ENCODE results near the gene APOBEC3B.
A peak's percentile ranks its signal among the peaks of the same experiment; 100 is the strongest.
"Not testable (repeated sequence)": the region's sequence is repeated elsewhere in the genome, so short reads cannot be mapped to it uniquely, and the experiment has no call there.

The APOBEC3B gene

DNA sequence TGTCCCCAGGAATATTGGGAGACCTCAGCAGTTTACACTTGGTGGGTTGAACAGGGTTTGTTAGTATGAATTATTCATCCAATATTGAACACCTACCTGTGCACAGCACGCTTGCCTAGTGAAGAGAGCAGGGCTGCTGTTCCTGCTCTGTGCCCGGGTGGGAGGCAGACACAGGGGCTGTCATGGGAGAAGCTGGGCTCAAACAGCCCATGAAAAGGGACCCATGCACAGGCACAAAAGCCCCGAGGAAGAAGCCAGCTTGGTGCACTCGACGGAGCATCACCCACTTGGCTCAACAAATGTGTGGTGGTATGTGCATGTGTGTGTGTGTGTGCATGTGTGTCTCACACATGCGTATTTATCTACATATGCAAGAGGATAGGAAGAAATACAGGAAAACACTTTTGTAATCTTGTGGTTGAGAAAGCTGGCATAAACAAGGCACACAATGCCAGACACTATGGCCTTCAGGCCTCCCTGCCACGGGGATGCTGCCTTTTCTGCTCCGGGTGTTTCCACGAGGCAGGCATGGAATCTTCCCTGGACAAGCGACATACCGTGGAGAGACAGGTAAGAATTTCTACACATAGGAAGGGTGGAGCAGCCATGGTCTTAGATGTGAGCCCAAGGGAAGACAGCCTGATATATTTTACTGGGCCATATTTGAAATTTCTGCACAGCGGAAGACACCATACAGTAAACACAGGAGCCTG lies 29.7 kb upstream of the APOBEC3B start:
- no peak for DNase-seq

DNA sequence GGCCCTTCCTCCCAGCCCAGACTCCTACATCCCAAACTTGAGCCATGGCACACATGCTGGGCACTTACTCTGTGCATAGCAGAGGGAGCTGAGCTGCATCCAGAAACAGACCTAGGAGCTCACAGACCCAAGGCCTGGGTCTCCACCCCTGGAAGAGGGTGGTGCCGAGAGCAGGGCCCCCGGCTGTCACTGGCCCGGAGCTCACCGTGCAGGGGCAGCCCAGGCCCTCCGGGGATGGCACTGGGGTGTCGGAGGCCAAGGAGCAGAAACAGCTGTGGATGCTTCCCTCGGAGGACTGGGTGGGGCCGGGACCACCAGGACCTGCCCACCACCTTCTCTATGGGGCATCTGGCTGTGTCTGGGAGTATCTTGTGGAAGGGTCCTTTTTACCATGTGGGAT lies 29.1 kb upstream of the APOBEC3B start:
- DNase-seq, result no peak

DNA sequence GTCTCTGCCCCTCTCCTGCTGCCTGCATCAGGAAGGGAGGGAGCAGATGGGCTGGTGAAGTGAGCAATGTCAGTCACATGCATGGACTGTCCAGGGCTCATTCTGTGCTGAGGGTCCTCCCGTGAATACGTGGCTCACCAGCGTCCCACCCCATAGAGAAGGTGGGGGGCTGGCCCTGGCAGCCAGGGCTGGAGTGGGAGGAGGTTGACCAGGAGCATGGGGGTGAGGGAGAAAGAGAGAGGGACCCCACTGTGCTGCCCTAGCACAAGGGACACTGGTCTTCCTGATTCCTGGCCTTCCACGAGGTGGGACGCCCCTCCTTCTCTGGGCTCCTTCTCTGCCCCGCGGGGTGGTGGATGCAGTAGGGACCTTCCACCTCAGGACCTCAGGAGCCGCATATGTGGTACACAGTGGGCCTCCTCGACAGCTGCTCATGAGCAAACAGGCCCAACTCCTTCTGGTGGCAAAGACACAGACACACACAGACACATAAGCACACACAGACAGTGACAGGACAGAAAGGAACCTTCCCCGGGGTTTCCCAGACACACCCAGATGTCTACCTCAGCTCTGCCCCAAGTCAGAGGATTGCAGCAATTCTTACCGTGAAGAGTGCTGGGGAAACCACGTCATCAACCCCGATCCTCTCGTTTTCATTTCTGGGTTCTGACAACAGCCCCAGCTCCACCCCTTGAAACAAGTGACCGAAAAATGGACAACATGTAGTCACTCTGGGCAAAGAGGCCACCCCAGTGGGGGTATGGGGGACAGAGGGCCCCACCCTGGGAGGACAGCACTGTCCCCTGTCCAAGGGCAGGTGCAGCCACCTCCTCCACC lies 28.4 kb upstream of the APOBEC3B start:
- DNase-seq, result peak in 1 of 2 donors; percentile 44

DNA sequence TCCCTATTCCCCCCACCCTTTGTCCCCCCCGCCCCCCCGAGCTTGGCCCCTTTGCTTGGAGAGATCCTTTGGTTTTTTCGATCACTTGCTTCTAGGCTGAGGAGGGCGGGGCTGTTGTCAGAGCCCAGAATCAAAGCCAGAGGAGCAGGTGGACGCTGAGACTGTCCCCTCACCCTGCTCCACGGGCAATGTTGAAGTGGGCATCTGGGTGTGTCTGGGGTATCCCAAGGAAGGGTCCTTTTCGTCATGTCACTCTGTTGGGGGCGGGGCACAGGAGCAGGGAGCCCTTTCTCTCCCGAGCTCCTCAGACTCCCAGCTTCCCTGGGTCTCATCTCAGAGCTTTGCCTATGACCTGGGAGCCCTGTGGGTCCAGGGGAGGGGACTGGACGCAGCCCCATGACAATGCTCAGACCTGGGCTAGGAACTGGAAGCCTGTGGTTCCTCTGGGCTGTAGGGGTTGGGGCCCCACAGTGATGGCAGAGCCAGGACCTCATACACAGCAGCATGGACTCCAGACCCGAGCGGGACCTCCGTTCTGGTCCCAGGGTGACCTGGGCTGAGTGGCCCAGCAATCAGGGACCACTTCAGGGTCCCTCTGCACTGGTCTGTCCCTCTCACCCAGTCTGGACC lies 27.6 kb upstream of the APOBEC3B start:
- DNase-seq, result no peak

DNA sequence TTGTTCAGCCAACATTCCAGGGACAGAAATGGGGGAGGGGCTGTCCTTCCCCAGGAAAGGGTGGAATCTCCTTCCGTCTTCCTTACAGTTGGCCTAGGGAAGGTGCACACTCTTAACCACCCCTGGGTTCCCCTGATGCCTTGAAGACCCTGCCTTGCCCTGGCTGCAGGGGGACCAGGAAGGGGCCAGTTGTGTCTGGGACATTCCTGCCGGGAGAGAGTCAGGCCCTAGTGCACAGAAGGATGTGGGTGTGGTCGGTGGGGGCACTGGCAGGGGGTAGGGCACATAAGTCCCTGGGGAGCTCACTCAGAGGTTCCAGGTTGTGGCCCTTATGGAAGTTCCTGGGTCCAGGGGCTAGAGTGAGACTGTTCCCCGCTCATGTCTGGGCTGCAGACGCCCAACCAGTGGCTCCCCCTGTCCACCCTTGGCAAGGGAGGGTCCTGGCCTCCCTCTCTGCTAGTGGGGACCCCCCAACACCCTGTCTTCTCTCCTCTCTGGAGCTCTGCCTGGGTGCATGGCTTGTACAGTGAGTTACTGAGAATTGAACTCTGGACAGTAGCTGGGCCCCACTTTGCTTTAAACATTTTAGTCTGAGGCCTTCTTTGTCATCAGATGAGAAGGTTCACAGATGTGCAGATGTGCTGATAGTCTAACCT lies 26.8 kb upstream of the APOBEC3B start:
- DNase-seq, result no peak

DNA sequence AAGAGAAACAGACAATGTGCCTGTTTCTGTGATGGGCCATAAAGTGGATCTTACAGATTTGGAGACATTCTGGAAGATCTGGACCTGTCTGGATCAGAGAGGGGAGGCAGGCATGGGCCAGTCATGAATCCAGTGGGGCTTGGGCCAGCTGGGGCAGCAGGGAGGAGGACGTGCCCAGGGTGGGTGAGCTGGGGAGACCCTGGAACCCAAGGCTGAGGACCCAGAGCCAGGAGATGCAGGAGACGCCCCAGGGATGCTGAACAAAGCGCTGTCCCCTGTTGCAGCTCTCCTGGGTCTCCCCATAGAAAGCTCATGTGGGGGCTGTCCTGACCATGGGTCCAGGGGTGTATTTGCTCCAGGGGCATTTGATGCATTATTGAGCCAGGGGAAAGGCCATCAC lies 26.2 kb upstream of the APOBEC3B start:
- no peak for DNase-seq

DNA sequence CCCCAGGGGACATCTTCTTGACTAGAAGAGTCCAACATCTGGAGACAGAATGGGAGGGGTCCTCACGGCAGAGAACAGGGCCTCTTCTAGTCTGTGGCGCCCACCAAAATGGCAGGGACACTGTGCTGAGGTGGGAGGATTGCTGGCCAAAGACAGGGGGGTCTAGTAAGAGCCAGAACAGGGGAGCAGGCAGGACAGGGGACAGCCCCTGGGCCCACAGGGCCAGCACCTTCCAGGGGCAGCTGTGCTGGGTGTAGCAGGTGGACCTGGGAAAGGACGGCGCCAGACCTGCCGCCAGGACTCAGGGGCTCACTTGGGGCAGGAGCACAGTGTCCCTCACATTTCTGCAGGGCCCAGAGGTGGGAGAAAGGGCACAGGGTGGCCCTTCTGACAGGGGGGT lies 25.6 kb upstream of the APOBEC3B start:
- no peak for DNase-seq

DNA sequence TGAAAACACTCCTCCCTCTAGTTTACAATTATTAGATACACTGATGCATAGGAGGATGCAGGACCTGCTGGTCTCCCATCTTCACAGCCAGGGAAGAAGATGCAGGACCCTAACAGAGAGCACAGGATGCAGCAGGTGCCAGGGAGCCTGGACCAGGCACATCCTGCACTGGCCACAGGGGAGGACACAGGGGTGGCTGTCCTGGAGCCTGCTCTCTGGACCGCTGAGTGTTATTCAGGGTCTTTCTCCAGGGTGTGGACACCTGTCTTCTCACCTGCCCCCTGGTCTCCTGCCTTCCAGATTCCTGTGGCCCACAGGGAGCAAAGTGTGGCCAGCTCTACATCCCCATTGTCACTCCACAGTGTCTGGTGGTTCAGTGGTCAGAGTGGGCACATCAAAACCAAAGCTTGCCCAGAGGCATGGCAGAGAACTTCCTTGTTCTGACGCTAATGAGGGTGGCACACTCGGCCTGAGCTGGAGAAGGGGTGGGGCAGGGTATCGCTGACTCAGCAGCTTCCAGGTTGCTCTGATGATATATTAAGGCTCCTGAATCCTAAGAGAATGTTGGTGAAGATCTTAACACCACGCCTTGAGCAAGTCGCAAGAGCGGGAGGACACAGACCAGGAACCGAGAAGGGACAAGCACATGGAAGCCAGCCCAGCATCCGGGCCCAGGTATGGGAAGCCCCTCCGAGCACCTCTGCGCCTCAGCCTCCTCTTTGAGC lies 24.9 kb upstream of the APOBEC3B start, which contains the start of gene APOBEC3A:
APOBEC3A (plus strand) TSS at position 564 of the 725 bp plus-strand sequence; CDS start at position 647, 83 bp downstream.
- peak in 1 of 2 donors; percentile 39 for DNase-seq

DNA sequence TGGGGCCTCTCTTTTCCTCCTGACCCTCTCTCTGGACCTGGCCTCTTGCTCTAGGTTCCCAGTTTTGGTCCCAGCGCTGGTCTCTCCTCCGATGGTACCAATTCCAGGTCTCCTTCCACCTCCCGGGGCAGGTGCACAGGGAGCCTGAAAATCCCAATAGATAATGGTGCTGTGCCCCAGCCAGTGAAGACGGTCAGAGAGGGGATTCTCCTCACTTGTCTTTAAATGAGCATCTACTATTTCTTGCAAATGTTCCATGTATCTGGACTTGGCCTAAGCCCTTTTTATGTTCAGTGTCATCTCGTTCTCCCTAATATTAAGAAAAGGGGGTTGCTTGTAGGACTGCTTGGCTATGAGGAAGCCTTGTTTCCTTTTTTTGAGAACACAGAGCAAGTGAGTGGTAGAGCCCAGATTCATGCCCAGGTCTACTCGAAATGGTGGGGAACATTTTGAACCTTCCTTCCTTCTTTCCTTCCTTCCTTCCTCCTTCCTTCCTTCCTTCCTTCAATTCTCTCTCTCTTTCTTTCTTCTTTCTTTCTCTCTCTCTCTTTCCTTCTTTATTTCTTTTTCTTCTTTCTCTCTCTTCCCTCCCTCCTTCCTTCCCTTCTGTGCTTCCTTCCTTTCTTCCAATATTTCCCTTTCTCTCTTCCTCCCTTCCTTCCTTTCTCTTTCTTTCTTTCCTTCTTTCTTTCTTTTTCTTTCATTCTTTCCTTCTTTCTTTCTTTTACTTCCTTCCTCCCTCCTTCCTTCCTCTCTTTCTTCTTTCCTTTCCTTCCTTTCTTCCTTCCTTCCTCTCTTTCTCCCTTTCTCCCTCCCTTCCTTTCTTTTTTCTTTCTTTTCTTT lies 24.1 kb upstream of the APOBEC3B start:
- no peak for DNase-seq

DNA sequence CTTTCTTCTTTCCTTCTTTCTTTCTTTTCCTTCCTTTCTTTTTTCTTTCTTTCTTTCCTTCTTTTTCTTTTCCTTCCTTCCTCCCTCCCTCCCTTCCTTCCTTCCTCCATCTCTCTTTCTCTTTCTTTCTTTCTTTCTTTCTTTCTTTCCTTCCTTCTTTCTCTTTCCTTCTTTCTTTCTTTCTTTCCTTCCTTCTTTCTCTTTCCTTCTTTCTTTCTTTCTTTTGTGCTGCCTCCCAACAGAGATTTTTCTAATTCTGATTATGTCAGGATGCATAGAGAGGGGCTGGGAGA lies 23.6 kb upstream of the APOBEC3B start:
- DNase-seq, result not testable (repeated sequence)

DNA sequence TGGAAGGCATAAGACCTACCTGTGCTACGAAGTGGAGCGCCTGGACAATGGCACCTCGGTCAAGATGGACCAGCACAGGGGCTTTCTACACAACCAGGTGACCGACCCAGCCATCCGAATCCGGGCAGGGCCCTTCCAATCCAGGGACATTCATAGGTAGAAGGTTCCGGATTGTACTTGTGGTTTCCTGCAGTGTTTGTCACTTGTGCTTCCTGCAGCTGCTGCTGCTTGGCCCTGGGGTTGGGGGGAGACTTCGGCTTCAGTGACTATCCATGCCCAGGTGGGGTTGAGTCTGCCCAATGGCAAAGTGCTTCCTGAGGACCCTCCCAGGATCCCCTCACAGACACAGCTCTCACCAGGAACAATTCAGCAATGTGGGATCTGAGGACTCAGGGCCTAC lies 22.6 kb upstream of the APOBEC3B start:
- no peak for DNase-seq

DNA sequence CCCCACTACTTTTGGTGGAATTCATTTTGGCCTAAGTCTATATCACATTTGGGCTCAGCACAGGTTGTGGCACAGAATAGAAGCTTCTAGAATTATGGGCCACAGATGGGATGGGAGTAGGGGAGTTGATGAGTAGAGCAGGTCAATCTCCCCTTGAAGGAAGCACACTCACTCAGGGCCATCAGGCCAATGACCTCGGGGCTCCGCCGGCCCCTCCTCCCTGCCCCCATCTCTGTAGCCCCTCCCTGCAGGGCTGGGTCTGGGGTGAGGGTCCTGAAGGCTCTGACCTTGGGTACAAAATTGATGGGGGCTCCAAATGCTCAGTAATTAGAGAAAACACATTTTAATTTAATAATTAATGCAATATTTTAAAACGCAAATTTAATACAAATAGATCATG lies 21.5 kb upstream of the APOBEC3B start:
- not testable (repeated sequence) for DNase-seq

DNA sequence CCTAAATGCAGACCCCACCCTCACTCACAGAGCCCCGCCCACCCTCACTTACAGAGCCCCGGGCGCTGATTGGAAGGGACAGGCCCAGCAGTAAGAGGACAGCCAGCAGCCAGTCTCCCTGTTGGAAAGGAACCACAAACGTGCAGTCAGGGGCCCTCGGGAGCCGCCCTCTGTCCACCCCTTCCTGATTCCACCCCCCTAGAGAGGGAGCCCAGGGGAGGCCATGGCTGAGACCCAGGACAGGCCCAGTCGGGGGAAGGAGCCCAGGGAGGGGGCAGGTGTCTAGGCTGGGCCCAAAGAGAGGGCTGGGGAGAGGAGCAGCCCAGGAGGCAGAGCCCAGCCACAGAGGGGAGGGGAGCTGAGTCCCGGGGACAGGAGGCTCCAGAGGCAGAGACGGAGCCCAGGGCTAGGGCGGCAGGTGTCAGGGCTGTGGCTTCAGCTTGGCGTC lies 18.8 kb upstream of the APOBEC3B start:
- not testable (repeated sequence) for DNase-seq

DNA sequence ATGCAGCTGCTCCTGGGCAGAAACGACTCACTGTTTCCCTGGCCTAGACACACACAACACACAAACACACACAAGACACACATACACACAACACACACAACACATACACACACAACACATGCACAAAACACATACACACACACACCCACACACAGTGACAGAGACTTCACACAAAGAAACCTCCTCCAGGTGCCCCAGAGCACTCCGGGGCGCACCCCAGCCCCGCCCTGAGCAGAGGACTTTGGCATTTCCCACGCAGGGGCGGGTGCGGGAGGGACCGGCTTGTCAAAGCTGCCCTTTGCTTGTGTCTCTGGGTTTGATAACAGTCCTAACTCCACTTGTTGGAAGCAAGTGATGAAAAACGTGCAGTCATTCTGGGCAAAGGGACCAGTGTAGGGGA lies 18.3 kb upstream of the APOBEC3B start:
- no peak for DNase-seq

DNA sequence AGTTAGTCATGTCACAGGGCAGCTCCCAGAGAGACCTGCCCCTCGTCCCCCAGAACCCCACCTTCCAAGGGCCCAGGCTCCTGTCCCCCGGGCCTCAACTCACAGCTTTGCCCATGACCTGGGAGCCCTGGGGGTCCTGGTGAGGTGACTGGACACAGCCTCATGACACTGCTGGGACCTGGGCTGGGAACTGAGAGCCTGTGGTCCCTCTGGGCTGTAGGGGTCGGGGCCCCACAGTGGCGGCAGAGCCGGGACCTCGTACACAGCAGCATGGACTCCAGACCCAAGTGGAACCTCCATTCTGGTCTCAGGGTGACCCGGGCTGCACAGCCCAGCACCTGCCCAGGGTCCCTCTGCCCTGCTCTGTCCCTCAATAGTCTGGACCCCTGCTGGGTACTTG lies 17.8 kb upstream of the APOBEC3B start:
- DNase-seq, result no peak

DNA sequence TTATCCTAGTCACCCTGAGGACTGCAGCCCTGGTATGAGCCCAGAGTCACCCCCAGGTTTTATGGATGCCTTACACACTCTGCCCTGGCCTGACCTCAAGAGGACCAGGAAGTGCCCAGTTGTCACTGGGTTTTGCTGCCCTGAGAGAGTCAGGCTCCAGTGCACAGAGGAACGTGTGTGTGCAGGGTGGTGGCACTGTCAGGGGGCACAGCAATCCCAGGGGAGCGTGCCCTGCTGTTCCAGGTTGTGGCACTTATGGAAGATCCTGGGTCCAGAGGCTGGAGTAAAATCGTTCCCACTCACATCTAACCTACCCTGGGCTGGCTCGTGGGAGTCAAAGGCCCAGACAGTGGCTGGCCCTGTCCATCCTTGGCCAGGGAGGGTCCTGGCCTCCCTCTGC lies 17.2 kb upstream of the APOBEC3B start:
- DNase-seq, result no peak

DNA sequence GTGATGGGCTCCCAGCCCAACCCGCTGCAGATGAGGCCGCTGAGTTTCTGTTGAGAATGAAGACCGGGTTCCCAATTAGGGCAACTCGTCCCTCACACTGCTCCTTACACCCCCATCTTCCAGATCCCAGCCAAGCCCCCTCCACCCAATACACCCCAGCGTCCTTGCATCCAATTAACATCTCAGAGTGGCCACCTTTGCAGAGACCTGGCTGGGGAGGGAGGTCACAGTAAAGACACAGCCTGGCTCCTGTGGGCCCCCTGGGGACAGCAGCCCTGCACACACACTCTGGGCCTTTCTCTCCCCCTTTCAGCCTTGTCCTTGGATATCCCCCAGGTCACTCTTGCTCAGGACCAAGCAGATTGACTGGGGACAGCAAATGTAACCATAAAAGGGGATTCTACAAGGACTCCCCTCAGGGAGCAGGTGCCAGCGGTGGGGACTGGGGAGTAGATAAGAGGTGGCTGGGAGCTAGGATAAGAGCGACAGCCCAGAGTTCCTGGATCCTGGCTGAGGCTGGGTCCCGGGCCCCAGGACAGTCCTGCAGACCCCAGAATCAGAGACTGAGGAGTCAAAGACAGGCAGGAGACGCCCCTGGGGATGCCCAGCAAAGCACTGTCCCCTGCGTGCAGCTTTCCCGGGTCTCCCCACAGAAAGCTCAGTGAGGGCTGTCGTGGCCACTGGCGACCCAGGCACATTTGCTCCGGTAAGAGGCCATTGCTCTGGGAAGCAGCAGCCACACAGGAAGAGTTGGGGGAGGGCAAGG lies 16.4 kb upstream of the APOBEC3B start:
- no peak for DNase-seq

DNA sequence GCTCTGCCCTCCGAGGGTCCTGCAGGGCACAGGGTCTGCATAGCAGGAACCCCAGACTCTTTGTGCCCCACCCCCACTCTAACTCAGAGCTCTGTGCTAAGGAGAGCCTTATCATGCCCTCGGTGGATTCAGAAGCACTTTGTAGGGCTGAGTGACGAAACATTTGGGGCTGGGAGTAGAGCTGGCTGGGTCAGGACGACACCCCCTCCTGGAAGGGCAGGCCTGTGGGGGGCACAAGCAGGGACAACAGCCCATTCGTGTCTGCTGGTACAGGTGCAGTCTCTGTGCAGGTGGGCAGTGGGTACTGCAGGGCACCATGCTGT lies 15.8 kb upstream of the APOBEC3B start:
- DNase-seq, result no peak

DNA sequence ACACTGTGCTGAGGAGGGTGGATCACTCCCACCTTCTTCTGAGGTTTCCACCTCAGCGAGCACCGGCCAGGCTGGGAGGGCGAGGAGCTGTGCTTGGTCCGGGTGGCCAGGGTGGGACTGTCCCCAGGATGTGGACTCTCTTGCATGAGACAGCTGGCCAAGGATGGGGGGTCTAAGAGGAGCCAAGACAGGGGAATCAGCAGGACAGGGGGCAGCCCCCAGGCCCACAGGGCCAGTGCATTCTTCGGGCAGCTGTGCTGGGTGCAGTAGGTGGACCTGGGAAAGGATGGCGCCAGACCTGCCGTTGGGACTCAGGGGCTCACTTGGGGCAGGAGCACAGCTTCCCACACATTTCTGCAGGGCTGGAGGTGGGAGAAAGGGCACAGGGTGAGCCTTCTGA lies 15.2 kb upstream of the APOBEC3B start:
- no peak for DNase-seq

DNA sequence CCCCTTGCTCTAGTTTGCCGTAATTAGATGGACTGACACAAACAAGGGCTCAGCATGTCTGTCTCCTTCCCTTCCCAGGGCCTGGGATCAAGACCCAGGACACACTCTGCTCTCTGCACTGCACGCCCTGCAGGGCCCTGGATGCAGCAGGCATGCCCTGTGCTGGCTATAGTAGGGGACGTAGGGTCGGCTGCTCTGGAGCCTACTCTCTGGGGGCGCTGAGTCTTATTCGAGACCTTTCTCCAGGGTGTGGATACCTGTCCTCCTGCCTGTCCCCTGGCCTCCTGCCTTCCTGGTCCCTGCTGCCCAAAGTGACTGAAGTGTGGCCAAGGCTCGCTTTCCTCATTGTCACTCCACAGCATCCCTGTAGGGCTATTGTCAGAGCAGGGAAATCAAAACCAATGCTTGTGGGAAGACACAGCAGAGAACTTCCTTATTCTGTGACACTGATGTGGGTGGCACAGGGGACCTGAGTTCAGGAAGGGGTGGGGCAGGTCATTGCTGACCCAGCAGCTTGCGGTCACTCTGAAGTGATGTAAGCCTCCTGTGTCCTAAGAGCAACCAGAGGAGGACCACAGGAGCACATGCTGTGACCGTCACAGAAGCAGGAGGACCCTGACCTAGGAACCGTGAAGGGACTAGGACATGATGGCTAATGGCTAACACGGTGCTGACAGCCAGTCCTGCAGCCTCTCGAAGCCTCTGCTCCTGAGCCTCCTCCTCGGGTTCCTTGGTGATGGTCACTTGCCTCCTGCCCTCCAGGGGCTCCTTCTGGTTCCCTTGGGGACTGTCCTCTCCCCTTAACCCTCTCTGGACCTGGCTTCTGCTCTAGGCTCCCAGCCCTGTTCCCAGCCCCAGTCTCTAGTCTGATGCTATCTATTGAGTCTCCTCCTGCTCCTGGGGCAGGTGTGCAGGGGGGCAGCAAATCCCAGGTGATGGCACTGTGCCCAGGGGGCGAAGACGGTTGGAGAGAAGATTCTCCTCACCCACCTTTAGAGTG lies 14.4 kb upstream of the APOBEC3B start:
- DNase-seq, result peak in 1 of 2 donors; percentile 55
